ENCODE data around the gene DMD. TPM values are rescaled to one million over a fixed set of nuclear protein-coding genes. Genes with fewer than 3 reads are reported as not detected.

Gene DMD
- total RNA-seq, 1 donor from 2014 or later: 22.2 TPM

- no peak overlapping the region for H3K4me2 ChIP-seq (ENCODE audit: low read length)
- H3K36me3 Mint-ChIP-seq (ENCODE audit: low read depth, unreplicated experiment): no peaks in the 10 kb centered on the region
- H3K4me1 ChIP-seq (ENCODE audit: insufficient read depth, low read length): no peaks in the 10 kb centered on the region
- no peak overlapping the region for H2AFZ ChIP-seq (ENCODE audit: low read depth, low read length)
- H3K36me3 ChIP-seq (ENCODE audit: insufficient read depth, low read length): no peaks in the 10 kb centered on the region
- peaks cover 4% of the 10 kb centered on the region for H3K9me3 Mint-ChIP-seq (ENCODE audit: unreplicated experiment)
- no peaks in the 10 kb centered on the region for H4K20me1 ChIP-seq (ENCODE audit: insufficient read depth, low read length)
- no peak for DNase-seq (ENCODE audit: low read depth)
- no peaks in the 10 kb centered on the region for H3K9me3 ChIP-seq (ENCODE audit: insufficient read depth, low read depth, low read length)
- no peak for TF ChIP-seq EZH2 (IDR thresholded peaks at IDR 0.05; ENCODE audit: insufficient read depth, low read length)
- no peak for TF ChIP-seq CTCF (IDR thresholded peaks at IDR 0.05; ENCODE audit: insufficient read depth, low read depth, low read length)
- FAIRE-seq: no peak
- H3K4me3 Mint-ChIP-seq (ENCODE audit: unreplicated experiment): no peak overlapping the region
- no peak overlapping the region for H3K27ac ChIP-seq (ENCODE audit: low read depth, low read length)
- H3K9ac ChIP-seq (ENCODE audit: low read length): no peak overlapping the region
- no peak overlapping the region for H3K27ac Mint-ChIP-seq (ENCODE audit: unreplicated experiment)
- no peaks in the 10 kb centered on the region for H3K27me3 ChIP-seq (ENCODE audit: insufficient read depth, low read length)
- H3K4me1 Mint-ChIP-seq (ENCODE audit: low read depth, unreplicated experiment): no peaks in the 10 kb centered on the region
- no peak overlapping the region for H3K4me3 ChIP-seq (ENCODE audit: insufficient read depth, low read depth, low read length)
- H3K79me2 ChIP-seq (ENCODE audit: insufficient read depth, low read length): no peaks in the 10 kb centered on the region
- no peaks in the 10 kb centered on the region for H3K27me3 Mint-ChIP-seq (ENCODE audit: low read depth, unreplicated experiment)
Measured at GRCh38 chrX:31464306-31464915, 1746.9 kb downstream of the DMD start.

- H3K9me3 ChIP-seq (ENCODE audit: insufficient read depth, low read depth, low read length): no peaks in the 10 kb centered on the region
- no peak overlapping the region for H3K27ac ChIP-seq (ENCODE audit: low read depth, low read length)
- DNase-seq (ENCODE audit: low read depth) (no peak), FAIRE-seq (peak; percentile 64)
- H3K9ac ChIP-seq (ENCODE audit: low read length): no peak overlapping the region
- no peaks in the 10 kb centered on the region for H3K36me3 ChIP-seq (ENCODE audit: insufficient read depth, low read length)
- no peaks in the 10 kb centered on the region for H3K27me3 ChIP-seq (ENCODE audit: insufficient read depth, low read length)
- H3K4me1 Mint-ChIP-seq (ENCODE audit: low read depth, unreplicated experiment): no peaks in the 10 kb centered on the region
- H3K27ac Mint-ChIP-seq (ENCODE audit: unreplicated experiment): no peak overlapping the region
- H3K79me2 ChIP-seq (ENCODE audit: insufficient read depth, low read length): no peaks in the 10 kb centered on the region
- no peaks in the 10 kb centered on the region for H3K4me1 ChIP-seq (ENCODE audit: insufficient read depth, low read length)
- H4K20me1 ChIP-seq (ENCODE audit: insufficient read depth, low read length): no peaks in the 10 kb centered on the region
- no peaks in the 10 kb centered on the region for H3K27me3 Mint-ChIP-seq (ENCODE audit: low read depth, unreplicated experiment)
- no peak overlapping the region for H3K4me2 ChIP-seq (ENCODE audit: low read length)
- H3K9me3 Mint-ChIP-seq (ENCODE audit: unreplicated experiment): no peaks in the 10 kb centered on the region
- TF ChIP-seq CTCF (IDR thresholded peaks at IDR 0.05; ENCODE audit: insufficient read depth, low read depth, low read length) (no peak), EZH2 (IDR thresholded peaks at IDR 0.05; ENCODE audit: insufficient read depth, low read length) (no peak)
- no peak overlapping the region for H3K4me3 ChIP-seq (ENCODE audit: insufficient read depth, low read depth, low read length)
- H3K4me3 Mint-ChIP-seq (ENCODE audit: unreplicated experiment): no peak overlapping the region
- no peak overlapping the region for H2AFZ ChIP-seq (ENCODE audit: low read depth, low read length)
- no peaks in the 10 kb centered on the region for H3K36me3 Mint-ChIP-seq (ENCODE audit: low read depth, unreplicated experiment)
Measured at GRCh38 chrX:31461266-31461665, 1750.1 kb downstream of the DMD start.

- H4K20me1 ChIP-seq (ENCODE audit: insufficient read depth, low read length): no peaks in the 10 kb centered on the region
- no peaks in the 10 kb centered on the region for H3K79me2 ChIP-seq (ENCODE audit: insufficient read depth, low read length)
- H3K27me3 Mint-ChIP-seq (ENCODE audit: low read depth, unreplicated experiment): no peaks in the 10 kb centered on the region
- no peak overlapping the region for H3K9ac ChIP-seq (ENCODE audit: low read length)
- H3K4me2 ChIP-seq (ENCODE audit: low read length): no peak overlapping the region
- H3K27ac ChIP-seq (ENCODE audit: low read depth, low read length): no peak overlapping the region
- H3K9me3 ChIP-seq (ENCODE audit: insufficient read depth, low read depth, low read length): no peaks in the 10 kb centered on the region
- H3K4me1 ChIP-seq (ENCODE audit: insufficient read depth, low read length): no peaks in the 10 kb centered on the region
- no peaks in the 10 kb centered on the region for H3K36me3 ChIP-seq (ENCODE audit: insufficient read depth, low read length)
- H3K27me3 ChIP-seq (ENCODE audit: insufficient read depth, low read length): no peaks in the 10 kb centered on the region
- H3K36me3 Mint-ChIP-seq (ENCODE audit: low read depth, unreplicated experiment): no peaks in the 10 kb centered on the region
- no peak for TF ChIP-seq EZH2 (IDR thresholded peaks at IDR 0.05; ENCODE audit: insufficient read depth, low read length)
- no peak overlapping the region for H3K4me3 Mint-ChIP-seq (ENCODE audit: unreplicated experiment)
- FAIRE-seq: peak; percentile 79
- no peak overlapping the region for H3K27ac Mint-ChIP-seq (ENCODE audit: unreplicated experiment)
- peak; percentile 40 for DNase-seq (ENCODE audit: low read depth)
- H2AFZ ChIP-seq (ENCODE audit: low read depth, low read length): no peak overlapping the region
- H3K4me1 Mint-ChIP-seq (ENCODE audit: low read depth, unreplicated experiment): no peaks in the 10 kb centered on the region
- H3K9me3 Mint-ChIP-seq (ENCODE audit: unreplicated experiment): no peaks in the 10 kb centered on the region
- H3K4me3 ChIP-seq (ENCODE audit: insufficient read depth, low read depth, low read length): no peak overlapping the region
Measured at GRCh38 chrX:31459361-31459760, 1752.0 kb downstream of the DMD start.

Measured in astrocyte (in vitro differentiated cells and primary cell).